GM18909 (cell line): ENCODE measurements around the gene MRAP2.
"Not testable (repeated sequence)": the region's sequence is repeated elsewhere in the genome, so short reads cannot be mapped to it uniquely, and the experiment has no call there.

Experiments used
- ATAC-seq: cut with Tn5 transposase; IDR thresholded peaks from one replicate; pipeline ENCODE4 v1.9.1; 2021; ENCODE audit warnings: mild to moderate bottlenecking; ENCODE audit not compliant: unreplicated experiment, poor library complexity

Gene MRAP2

DNA sequence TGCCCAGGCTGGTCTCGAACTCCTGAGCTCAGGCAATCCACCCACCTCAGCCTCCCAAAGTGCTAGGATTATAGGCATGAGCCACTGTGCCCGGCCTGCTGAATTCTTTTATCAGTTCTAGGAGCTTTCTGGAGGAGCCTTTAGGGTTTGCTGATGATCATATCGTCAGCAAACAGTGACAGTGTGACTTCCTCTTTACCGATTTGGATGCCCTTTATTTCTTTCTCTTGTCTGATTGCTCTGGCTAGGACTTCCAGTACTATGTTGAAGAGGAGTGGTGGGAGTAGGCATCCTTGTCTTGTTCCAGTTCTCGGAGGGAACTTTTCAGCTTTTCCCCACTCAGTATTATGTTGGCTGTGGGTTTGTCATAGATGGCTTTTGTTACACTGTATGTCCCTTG, 35.3 kb downstream of the MRAP2 start:
- ATAC-seq = not testable (repeated sequence)

GRCh38 chr6:84072442-84072997, 38.9 kb downstream of the MRAP2 start:
- no peak for ATAC-seq

GRCh38 chr6:84074988-84075781, 41.6 kb downstream of the MRAP2 start:
- ATAC-seq = no peak

- no peak for ATAC-seq
Observed at GRCh38 chr6:84077645-84078044, 44.1 kb downstream of the MRAP2 start.

GRCh38 chr6:84078335-84078734, 44.8 kb downstream of the MRAP2 start:
- ATAC-seq = no peak

- no peak for ATAC-seq
Observed at GRCh38 chr6:84081222-84081621, 47.6 kb downstream of the MRAP2 start.

GRCh38 chr6:84082689-84083265, 49.2 kb downstream of the MRAP2 start:
- ATAC-seq = no peak

DNA sequence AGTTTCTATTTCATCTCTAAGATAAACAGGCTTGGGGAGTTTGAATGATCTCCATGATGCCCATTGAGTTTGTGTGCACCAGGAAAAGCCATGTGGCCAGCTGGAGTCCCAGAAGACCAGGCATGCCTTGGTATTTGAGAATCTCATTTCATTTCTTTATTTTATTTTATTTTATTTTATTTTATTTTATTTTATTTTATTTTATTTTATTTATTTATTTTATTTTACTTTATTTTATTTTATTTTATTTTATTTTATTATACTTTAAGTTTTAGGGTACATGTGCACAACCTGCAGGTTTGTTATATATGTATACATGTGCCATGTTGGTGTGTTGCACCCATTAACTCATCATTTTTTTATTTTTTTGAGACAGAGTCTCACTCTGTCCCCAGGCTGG, 51.1 kb downstream of the MRAP2 start:
- not testable (repeated sequence) for ATAC-seq

DNA sequence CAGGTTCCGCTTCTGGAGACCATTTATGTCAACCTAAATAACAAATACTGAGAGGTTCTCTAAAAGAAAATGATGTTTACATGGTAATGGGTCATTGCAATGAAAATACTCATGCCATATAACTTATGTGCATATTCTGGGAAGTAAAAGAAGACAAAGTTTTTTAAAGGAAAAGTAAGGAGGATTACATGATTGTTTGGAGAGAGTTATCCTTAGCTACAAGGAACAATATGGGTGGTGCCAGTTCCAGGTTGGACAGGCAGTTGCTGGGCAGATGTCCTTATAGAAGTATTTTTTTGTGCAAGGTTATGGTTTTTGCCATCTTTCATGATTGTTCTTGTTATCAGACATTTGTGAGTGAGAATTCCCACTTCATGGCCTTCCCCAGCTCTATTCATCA, 52.5 kb downstream of the MRAP2 start:
- no peak for ATAC-seq

GRCh38 chr6:84086545-84087429, 53.2 kb downstream of the MRAP2 start:
- no peak for ATAC-seq

GRCh38 chr6:84089081-84089480, 55.5 kb downstream of the MRAP2 start:
- ATAC-seq = no peak

- ATAC-seq = no peak
Observed at GRCh38 chr6:84089552-84089951, 56.0 kb downstream of the MRAP2 start.

DNA sequence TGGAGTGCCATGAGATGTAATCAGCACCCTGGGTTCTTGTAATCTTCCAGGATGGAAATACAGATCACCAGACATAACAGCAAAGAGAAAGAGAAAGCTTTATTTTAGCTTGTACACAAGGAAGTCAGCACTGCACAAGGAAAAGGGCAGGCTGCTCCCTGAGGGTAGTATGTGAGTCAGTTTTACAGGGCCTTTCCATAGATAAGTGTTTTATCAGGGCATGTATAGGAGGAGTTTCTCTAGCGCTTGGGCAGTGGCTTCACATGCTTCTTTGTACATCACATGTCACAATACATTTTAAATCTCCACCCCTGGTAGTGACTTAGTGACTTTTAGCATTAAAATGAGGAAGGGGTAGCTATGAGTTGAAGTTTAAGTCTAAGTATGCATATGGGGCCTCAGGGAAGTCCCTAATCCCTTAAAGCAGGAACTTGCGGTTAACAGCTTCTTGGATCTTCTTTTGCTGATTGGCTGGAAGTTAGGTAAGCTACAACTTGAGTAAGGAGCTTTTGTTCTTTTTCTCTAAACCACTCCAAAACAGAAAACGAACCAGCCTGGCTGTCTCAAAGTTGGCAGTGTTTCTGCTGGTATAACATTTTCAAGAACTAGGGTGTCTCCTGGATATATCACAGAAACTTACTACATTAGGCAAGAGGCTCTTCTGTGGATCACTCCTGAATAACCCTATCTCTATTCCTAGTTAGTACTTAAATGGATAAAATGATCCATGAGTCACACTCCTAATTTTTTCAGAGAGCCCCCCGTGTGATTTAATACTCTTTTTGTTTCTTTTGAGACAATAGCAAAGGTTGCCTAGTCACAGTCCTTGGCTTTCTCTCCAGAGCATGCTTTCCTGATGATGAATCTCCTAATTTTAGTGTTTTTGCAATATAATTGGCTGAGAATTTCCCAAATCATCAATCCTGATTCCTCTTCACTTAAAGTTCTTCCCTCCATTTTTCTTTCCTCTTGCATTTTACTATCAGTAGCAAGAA, 60.2 kb downstream of the MRAP2 start:
- ATAC-seq = no peak

- no peak for ATAC-seq
Observed at GRCh38 chr6:84095156-84095555, 61.6 kb downstream of the MRAP2 start.

DNA sequence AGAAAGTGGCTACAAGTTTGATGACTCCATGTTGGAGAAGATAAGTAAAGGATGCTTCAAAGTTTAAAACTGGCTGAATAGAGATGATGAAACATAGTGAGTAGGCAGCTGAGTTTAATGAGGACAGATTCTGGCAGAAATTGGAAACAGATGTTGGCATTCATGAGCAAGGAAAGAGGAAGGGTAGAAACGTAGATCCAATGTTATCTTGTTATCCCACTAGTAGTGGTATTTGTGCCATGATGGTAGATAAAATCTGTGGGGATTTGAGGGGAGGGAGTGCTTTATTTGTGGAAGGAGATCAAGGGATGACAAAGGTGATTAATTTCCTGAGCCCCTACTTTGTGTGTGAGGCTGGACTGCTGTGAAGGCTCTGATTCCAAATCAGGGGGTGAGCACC, 69.5 kb downstream of the MRAP2 start:
- ATAC-seq = no peak

DNA sequence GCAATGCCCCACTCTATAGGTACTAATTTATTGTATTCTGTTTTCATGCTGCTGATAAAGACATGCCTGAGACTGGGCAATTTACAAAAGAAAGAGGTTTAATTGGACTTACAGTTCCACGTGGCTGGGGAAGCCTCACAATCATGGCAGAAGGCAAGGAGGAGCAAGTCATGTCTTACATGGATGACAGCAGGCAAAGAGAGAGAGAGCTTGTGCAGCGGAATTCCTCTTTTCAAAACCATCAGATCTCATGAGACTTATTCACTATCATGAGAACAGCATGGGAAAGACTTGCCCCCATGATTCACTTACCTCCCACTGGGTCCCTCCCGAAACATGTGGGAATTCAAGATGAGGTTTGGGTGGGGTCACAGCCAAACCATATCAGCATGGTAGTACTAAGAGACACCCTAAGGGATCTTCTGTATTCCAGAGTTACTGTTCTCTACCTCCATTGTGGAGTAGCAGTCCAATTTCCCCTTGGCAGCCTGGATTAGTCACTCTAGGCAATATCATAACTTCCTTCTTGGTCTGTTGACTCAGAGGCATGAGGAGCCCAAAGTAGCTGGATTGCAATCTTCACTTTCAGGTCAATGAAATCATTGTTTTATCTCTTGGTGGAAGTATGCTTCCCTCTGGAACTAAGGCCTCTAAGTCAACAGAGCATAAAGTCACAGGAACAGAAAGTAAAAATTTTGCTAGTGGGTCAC, 71.8 kb downstream of the MRAP2 start:
- not testable (repeated sequence) for ATAC-seq

DNA sequence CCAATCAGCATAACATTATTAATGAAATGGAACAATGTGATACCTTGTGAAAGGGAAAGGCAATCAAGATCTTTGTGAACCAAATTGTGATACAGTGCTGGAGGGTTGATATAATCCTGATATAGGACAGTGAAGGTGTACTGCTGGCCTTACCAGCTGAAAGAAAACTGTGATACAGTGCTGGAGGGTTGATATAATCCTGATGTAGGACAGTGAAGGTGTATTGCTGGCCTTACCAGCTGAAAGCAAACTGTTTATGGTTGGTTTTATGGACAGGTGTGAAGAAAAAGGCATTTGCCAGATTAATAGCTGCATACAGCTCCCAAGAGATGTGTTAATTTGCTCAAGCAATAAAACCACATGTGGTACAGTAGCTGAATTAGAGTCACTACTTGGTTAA, 73.9 kb downstream of the MRAP2 start:
- ATAC-seq = no peak

- ATAC-seq = not testable (repeated sequence)
Observed at GRCh38 chr6:84111351-84111750, 77.8 kb downstream of the MRAP2 start.
